SK-N-MC (cell line): ENCODE results near the gene SYT12.

Source experiments
- EZH2 ChIP-seq: fragments of 200-600 bp; sonication (generic); IDR thresholded peaks from one replicate; pipeline ENCODE4 v1.6.1; 2017; ENCODE audit warnings: antibody characterized with exemption
- POLR2AphosphoS5 ChIP-seq: IDR thresholded peaks from 2 replicates; pipeline ENCODE4 v1.6.1; 2012; ENCODE audit warnings: mild to moderate bottlenecking, low read depth, low read length, borderline replicate concordance

DNA sequence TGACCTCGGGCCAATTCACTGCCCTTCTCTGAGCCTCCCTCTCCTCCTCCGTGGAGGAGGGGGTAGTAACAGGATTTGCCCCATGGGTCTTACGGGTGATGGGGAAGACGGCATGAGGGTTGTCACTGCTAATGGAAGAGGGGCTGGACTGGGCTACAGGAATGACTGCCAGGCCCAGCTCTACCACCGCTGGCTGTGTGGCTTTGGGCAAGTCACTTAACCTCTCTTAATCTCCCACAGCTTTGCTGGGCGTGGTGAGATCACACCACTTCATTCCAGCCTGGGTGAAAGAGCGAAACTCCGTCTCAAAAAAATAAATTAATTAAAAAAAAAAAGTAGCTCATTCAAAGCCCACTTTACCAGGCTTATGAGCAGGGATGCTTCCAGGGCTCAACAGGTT, 2.8 kb downstream of the SYT12 start:
- TF ChIP-seq EZH2 = no peak
- no peak for TF ChIP-seq POLR2AphosphoS5
